ENCODE measurements around the gene C1D.

- TF ChIP-seq CTCF (IDR thresholded peaks at IDR 0.05) = no peak
- no peak for TF ChIP-seq POLR2A (IDR thresholded peaks at IDR 0.05)
Measured at GRCh38 chr2:67993329-67993728, 69.5 kb downstream of the C1D start.
